NCI-H1092 (cell line): ENCODE results near the gene PWWP2B.
"Not testable (repeated sequence)": the region's sequence is repeated elsewhere in the genome, so short reads cannot be mapped to it uniquely, and the experiment has no call there.

Experiments
- DNase-seq: peaks from one replicate; lab custom pipeline; 2025; lab: John Stamatoyannopoulos, UW

PWWP2B gene

GRCh38 chr10:132363921-132364593 is 32.9 kb upstream of the PWWP2B start:
- no peak for DNase-seq

- DNase-seq: no peak
These were observed 32.4 kb upstream of the PWWP2B start for GRCh38 chr10:132364594-132364970.

- no peak for DNase-seq
These were observed 31.9 kb upstream of the PWWP2B start for GRCh38 chr10:132365102-132365501.

GRCh38 chr10:132366006-132366405 is 31.0 kb upstream of the PWWP2B start:
- no peak for DNase-seq

- no peak for DNase-seq
These were observed 30.5 kb upstream of the PWWP2B start for GRCh38 chr10:132366499-132366898.

- DNase-seq: no peak
These were observed 28.6 kb upstream of the PWWP2B start for GRCh38 chr10:132368391-132368790.

- no peak for DNase-seq
These were observed 27.9 kb upstream of the PWWP2B start for GRCh38 chr10:132368881-132369635.

GRCh38 chr10:132369636-132370185 is 27.3 kb upstream of the PWWP2B start:
- no peak for DNase-seq

GRCh38 chr10:132370426-132371340 is 26.3 kb upstream of the PWWP2B start:
- no peak for DNase-seq

GRCh38 chr10:132371641-132372081 is 25.3 kb upstream of the PWWP2B start:
- no peak for DNase-seq

GRCh38 chr10:132372516-132373095 is 24.4 kb upstream of the PWWP2B start:
- DNase-seq: no peak

- no peak for DNase-seq
These were observed 23.6 kb upstream of the PWWP2B start for GRCh38 chr10:132373241-132373955.

- no peak for DNase-seq
These were observed 22.8 kb upstream of the PWWP2B start for GRCh38 chr10:132374176-132374575.

GRCh38 chr10:132374612-132375011 is 22.4 kb upstream of the PWWP2B start:
- no peak for DNase-seq

- no peak for DNase-seq
These were observed 21.7 kb upstream of the PWWP2B start for GRCh38 chr10:132375116-132375794.

GRCh38 chr10:132375795-132376297 is 21.2 kb upstream of the PWWP2B start:
- DNase-seq: no peak

- DNase-seq: no peak
These were observed 20.6 kb upstream of the PWWP2B start for GRCh38 chr10:132376394-132376851.

GRCh38 chr10:132377326-132377725 is 19.7 kb upstream of the PWWP2B start:
- no peak for DNase-seq

GRCh38 chr10:132379026-132379425 is 18.0 kb upstream of the PWWP2B start:
- not testable (repeated sequence) for DNase-seq

GRCh38 chr10:132380986-132381385 is 16.0 kb upstream of the PWWP2B start:
- DNase-seq: not testable (repeated sequence)
